HG02588 (cell line): ENCODE data around the gene OPCML.

Source experiments
- ATAC-seq: cut with Tn5 transposase; IDR thresholded peaks from one replicate; pipeline ENCODE4 v1.9.1; 2021; ENCODE audit warnings: mild to moderate bottlenecking, moderate library complexity; ENCODE audit not compliant: unreplicated experiment

Gene OPCML

DNA sequence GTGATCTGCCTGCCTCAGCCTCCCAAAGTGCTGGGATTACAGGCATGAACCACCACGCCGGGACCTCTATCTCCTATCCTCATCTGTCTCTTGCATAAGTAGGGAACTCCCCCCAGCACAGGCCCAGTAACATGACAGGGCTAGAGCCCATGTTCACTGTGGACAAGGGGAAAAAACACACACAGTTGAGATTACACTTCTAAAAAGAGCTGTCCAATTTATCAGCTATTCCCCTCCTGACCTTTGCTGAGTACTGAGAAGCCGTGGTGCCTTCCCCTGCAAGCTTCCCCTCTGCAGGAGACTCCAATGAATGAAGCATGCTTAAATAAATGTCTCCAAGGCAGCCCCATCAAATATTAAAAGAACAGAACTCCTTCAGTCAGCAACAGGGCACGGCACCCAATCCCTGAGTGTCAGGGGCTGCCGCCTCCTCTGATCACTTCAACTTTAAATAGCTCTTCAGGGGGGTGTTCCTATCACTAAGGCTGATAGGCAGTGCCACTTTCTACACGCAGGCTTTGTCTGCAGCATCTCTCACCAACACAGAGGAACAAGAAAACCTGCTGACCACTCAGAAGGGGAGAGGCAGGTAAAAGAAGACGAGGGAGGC is 385.5 kb downstream of the OPCML start:
- ATAC-seq = no peak

DNA sequence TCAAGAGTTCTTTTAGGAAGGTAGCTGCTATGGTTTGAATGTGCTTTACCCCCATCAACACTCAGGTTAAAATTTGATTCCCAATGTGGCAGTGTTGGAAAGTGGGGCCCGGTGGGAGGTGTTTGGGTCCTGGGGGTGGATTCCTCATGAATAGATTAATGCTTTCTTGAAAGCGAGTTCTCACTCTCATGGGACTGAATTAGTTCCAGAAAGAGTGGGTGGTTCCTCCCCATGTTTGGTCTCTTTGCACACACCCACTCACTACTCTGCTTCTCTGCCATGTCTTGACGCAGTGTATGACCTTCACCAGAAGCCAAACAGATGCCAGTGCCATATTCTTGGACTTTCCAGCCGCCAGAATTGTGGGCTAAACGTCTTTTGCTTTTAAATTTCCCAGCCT is 394.4 kb downstream of the OPCML start:
- ATAC-seq = no peak

DNA sequence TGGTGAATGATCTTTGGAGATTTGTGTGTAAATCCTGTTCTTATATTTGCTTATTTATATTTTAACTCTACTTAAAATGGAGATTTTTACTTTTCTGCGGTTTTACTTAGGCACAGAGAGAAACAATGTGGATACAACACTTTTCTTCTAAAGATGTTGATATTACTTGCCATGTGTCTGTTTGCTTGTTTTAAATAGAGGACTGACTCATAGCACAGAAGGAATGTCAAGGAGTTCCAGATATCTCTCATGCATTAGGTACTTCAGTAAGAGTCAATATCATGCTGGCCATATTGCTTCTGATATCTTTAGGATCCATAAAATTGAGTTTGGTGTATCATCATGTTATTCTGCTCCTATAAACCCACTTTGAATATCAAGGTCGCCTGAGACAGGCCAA is 395.0 kb downstream of the OPCML start:
- no peak for ATAC-seq

DNA sequence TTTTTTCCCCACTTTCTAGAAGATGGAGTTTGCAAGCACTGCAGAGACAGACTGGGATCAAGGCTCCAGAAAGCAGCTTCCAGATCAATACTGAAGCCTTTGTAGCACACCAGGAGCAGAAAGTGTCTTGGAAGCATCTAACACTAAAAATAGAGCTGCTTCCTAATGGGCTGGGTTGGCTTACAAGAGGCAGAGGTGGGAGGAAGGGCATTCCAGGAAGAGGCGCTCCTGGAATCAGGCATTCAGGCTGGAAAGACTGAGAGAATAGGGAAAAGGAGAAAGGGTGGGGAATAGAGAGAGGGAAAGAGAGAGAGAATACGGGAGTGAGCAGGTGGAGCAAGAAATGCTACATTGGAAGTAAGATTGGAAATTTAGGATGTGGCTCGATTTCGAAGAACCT is 395.9 kb downstream of the OPCML start:
- ATAC-seq = no peak

DNA sequence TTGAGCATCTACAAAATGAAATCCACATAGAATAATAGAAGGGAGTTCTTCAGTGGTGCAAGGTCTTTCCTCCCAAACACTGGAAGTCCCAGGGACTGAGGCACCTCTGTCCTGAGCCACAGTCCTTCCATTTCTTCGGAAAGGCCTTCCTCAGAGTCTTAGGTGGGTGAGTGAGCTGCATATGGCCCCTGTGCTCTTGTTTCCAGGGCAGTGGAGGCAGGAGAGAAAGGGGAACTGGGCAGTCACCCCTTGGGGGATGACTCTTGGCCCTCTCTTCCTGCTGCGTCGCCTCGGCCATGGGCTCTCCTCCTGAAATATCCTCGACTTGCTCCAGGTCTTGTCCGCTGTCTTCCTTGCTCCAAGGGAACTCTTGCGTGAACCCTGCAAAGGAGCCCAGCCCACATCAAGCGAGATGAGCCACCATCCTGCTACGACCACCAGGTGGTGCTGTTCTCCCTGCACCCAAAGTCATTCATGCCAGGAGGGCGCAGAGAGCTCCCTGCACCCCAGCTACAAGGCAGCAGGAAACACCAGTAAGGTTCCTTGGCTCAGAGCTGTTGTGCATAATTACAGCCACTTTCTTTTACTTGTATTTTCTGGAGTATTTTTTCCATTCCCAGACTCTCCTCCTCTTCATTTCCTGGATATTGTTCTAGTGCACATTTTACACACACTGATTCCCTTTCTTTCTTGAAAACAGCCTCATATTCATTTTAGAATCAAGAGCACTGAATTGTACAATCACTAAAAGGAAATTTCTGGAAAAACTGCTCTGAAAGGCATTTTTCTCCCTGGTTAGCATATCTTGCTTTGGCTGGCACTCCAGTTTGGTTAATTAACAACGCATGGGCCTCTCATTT is 397.8 kb downstream of the OPCML start:
- ATAC-seq = peak; percentile 85

DNA sequence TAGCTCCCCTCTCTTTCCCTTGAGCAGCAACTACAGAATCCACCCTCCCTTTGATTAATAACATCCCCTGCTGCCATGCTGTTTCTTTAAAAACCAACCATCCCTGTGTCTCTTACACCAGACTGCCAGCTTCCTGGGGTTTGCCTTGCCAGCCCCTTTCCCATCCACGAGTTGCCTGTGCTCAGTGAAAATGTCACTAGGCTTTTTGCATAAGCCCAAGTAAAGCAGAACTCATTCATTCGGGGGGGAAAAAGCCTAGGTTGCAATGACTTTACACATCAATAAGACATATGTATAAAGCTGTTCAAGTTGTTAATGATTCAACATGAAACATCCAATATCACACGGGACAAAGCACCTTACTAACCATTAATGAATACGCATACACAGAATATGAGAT is 398.7 kb downstream of the OPCML start:
- no peak for ATAC-seq

DNA sequence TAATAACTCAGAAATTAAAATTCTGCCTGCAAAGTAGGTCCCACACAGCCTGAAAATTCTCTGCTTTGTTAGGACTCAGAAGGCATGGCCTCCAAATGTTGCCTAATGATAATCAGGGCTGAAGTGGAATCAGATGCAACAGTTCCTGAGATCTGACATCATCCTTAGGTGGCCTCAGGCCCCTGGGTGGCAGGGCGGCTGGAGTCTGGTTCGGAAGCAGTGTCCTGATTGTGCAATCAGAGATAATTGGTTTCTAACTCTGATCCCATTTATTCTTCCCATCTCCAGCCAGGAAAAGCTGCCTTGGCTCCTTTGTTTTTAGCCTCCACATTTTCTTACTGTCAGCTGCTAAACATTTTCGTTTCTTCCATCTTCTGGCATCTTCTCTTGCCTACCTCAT is 399.3 kb downstream of the OPCML start:
- ATAC-seq = no peak

DNA sequence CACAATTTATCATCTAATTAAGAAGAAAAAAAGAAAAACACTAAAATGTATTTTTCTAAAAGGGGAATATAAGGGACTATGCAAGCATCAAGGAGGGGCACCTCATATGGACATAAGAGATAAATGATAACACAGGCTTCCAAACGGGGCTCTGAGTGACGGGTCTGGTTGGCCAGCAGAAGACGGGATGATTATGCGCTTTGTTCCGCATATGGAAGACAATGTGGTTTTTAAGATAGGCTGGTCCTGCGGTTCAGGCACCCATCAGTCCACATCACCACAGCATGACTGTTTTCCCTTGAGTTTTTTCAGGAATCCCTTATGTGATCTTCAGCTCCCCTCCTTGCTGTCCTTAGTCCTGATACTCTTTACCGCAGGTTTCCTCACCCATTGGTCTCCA is 404.6 kb downstream of the OPCML start:
- ATAC-seq = no peak

DNA sequence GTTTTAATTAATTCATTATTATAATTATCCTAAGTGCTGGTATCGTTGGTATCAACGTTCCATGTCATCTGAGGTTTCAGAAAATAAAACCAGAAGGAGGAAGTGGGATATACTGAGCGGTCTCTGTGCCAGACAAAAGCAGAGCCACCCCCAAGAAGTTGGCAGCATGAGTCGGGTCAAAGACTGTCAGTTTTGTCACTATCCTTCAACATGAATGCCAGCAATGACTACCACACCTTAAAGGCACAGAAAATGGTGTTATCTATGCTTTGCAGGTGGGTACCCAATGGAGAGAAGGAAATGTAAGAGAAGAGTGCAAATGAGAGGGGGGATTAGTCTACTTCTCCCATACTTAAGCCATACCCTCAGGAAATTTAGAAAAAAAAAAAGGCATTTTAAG is 408.5 kb downstream of the OPCML start:
- ATAC-seq = no peak

DNA sequence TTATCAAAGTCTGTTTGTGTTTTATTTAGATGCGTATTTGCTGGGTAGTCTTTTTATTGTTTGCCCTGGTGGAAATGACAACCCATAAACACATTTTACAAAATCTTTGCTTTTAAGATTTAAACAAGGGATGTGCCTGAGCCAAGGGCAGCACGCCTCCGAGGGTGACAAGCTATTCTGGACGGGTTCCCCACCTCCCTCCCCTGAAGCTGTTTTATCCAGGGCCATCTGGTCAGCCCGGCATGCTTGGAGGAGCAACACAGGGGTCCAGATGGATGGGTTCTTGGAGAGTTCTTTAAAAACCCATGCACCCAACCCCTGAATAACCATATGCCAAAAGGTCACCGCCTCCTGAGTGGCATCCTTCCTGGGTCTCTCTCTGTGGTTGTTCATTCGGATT is 408.9 kb downstream of the OPCML start:
- no peak for ATAC-seq

DNA sequence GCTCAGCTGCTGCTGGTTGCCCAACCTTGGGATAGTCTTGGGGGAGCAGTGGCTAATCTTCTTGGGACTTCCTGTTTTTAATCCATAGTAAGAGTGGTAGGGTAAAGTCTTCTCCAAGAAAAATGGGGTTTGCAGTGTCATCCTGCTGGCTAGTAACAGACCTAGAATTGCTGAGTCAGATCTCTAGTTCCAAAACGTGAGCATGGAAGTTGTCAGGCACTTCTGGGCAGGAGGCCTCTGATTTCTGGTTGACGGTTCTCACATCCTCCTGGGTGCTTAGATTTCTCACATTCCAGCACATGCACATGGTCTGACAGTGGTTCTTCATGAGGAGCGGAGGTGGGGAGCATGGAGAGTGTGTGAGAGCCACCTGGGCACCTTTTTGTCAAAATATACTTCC is 410.0 kb downstream of the OPCML start:
- ATAC-seq = no peak

DNA sequence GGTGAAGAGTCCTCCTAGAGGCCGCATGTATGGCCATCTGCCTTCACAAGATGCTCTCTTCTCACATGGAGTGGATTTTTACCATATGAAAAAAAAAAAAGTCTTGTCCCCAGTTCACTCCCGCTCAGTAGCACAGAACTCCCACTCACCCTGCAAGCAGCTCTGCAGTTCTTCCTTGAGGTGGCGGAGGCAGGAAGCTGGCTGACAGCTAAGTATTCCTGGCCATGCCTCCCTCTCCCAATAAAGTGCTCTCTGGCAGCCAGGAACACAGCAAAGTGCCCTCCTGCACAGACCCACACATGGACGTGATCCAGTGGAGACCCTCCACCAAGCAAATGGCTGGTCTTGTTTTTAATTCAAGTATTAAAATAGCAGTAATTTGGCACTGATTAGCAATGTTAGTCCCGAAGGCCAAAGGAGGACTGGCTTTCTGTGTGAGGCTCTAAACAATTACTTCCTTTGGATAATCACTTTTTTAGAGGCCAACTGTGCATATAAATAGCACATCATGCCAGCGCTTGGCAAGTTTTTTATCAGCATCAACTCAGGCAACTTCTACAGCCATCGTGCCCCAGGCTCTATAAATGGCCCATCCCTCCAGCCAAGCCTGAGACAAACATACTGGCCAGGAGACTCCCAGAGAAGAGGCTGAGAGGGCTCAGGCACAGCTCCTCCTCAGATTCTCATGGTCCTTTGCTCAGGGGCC is 413.6 kb downstream of the OPCML start:
- ATAC-seq = no peak

DNA sequence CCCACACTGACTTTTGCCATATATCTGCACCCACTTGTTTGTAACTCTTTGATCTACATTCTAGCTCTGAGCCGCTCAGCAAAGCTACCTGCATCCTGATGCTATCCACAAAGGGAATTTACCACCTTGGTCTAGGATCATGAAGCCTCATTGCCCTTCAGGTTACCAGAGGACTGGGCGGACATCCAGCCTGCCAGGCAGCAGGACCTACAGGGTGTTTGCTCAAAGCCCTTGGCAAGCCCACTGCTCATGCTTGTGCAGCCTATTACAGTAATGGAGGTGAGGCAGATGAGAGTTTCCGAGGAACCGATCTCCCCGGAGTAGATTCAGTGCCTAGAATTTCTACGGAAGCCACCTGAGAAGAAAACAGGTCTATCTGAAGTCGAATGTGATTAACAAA is 417.2 kb downstream of the OPCML start:
- ATAC-seq = no peak

DNA sequence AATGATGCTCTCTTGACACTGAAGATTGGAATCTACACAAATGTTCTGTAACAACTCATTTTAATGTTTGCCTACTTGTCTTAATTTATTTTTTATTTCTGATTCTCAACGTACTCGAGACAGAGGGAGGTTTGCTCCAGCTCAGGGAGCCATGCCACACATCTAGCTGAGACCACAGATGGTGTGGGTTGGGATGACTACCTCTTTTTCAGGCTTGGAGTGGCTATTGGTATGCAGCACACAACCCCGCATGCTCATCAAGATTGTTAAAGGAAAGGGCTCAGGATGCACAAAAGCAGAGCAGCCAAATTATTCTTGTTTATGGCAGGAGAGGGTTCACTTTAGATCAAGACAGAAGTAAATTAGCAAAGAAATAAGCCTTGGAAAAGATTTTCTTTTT is 424.5 kb downstream of the OPCML start:
- ATAC-seq = no peak

DNA sequence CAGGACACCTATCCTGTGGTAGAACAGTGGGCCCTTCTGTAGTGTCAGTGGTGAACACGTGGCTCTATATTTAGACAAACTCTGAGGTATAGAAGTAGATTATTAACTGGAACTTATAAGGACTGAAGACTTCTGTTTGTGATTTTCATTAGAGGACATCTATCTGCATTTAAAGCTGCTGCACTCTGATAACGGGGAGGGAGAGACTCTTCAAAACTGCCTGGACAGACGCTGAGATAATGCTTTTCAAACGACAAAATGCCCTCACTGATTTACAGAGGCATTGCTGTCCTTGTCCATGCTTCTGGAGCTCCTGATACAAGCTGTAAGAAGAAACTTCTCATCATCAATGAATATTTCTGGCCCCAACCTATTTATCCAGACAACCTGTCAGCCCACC is 425.2 kb downstream of the OPCML start:
- no peak for ATAC-seq

DNA sequence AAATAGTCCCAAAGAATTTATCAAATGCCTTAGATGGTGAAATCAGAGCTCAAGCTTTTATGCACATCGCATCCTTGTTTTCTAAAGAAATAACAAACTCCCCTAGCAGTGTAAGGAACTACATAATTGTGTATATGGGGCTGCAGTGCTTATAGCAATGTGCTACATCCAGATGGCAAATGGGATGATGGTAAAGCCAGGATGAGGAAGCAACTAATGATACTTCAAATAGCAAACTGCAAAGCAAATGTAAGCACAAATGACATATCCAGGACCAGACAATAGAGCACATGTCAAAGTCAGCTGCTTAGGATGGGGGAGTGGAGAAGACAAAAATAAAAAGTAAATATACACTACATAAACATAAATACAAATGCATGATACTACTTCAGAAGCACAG is 425.9 kb downstream of the OPCML start:
- ATAC-seq = no peak

DNA sequence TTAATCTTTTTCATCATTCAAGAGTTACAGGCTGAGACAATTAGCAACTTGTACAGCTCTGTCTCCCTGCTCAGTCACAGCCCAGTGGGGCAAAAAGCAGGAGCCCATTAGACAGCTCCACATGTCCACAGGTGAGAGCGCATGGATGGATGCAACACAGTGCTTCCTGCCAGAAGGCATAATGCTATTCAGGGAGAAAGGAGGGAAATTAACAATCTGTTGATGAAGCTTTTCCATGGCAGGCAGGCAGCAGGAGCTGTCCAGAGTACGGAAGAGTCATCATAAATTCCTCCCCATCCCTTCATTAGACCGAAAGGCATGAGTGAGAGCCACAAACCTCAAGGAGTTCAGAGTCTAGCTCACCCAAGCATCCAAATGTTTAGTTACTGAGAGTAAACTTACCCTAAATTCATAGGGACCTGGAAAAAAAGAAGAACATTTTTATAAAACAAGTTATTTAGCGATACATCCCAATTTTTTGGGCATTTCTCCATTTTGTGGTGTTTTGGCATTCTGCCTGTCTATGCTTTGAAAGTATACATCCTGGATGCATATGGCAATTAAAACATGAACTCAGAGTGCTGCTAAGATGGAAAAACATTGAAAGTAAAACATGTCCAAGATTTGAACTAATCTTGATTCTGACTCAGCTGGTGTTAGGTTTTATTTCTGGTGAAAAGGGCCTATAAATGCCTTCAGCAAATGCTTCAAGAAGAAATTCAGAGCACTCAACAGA is 428.1 kb downstream of the OPCML start:
- ATAC-seq = no peak

DNA sequence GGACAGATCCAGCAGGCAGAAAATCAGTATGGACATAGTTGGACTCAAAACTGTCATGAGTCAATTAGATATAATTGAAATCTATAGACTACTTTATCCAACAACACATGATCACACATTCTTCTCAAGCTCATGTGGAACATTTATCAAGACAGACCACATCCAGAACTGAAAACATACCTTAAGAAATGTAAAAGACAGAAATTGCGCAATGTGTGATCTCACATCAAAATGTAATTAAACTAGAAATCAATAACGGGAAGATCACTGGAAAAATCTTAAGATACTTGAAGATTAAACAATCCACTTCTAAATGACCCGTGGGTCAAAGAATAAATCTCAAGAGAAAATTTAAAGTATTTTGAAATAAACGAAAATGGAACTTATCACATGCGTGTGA is 435.3 kb downstream of the OPCML start:
- ATAC-seq = no peak

DNA sequence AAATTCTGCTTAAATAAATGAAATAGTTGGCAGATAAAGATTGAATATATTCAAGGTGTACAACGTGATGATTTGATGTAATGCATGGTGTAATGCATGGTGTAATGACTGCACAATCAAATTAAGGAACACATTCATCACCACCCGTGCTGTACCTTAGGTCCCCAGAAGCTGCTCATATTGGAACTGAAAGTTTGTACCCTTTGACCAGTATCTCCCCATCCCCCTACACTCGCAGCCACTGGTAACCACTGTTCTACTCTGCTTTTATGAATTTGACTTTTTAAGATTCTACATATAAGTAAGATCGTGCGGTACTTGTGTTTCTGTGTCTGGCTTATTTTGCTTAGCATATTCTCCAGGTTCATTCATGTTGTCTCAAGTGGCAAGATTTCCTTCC is 445.8 kb downstream of the OPCML start:
- ATAC-seq = no peak

DNA sequence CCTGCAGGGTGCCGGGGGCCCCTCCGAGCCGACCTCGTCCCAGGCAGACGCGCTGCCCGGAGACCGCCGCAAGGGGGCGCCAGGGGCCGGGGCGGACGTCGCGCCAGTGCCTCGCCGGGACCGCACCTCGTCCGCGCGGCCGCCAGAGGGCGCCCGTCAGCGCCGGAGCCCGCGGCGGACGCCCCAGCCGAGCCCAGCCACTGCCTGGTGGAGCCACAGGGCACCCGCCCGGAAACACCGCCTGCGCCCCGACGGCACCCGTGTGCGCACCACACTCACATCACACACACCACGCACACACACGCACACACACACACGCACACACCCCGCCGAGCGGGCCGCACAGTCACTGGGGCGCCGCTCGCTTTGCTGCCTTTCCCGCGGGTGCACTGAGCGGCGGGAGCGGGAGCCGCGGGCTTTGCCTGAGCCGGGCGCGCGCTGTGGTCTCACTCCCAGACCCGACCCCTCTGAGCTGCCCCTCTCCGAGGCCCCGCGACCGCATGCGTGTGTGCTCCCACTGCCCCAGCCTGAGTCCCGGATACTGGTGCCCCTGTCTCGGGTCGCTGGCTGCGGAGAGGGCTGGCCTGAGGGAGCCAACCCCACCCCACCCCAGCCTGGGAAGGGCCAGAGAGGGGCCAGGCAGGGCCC is 449.3 kb downstream of the OPCML start:
- ATAC-seq = peak; percentile 94

DNA sequence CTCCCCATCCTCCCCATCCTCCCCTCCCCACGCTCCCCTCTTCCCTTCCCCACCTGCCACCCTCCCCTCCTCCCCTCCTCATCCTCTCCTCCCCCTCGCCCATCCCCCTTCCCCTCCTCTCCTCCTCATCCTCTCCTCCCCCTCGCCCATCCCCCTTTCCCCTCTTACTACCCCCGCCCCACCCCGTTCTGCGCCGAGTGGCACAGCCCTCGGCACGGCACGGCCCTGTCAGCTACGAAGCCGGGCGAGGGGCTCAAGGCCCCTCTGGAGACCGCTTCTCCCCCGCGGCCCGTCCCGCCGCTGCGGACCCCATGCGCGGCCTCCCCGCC is 449.9 kb downstream of the OPCML start:
- ATAC-seq = no peak
